IPS-20b (cell line): ENCODE measurements around the gene GDI2.

Experiments used
- H3K27ac ChIP-seq: one replicate; pipeline ENCODE4 v1.5.1; 2013; ENCODE audit warnings: low read length
- H3K27me3 ChIP-seq: 2 replicates; pipeline ENCODE4 v1.6.1; 2013; ENCODE audit warnings: mild to moderate bottlenecking, low read length, inconsistent platforms; ENCODE audit not compliant: insufficient read depth
- H3K36me3 ChIP-seq: 2 replicates; pipeline ENCODE4 v1.6.1; 2013; ENCODE audit warnings: low read depth, mild to moderate bottlenecking, inconsistent platforms, low read length, moderate library complexity; ENCODE audit not compliant: insufficient read depth
- H3K4me1 ChIP-seq: 2 replicates; pipeline ENCODE4 v1.6.1; 2013; ENCODE audit warnings: mild to moderate bottlenecking, control low read depth, inconsistent platforms, low read length, moderate library complexity; ENCODE audit not compliant: insufficient read depth
- H3K4me3 ChIP-seq: 2 replicates; pipeline ENCODE4 v1.5.1; 2013; ENCODE audit warnings: mild to moderate bottlenecking, low read length, inconsistent platforms
- H3K9ac ChIP-seq: 2 replicates; pipeline ENCODE4 v1.6.1; 2013; ENCODE audit warnings: low read depth, mild to moderate bottlenecking, inconsistent platforms, low read length, moderate library complexity
- H3K9me3 ChIP-seq: 2 replicates; pipeline ENCODE4 v1.6.1; 2013; ENCODE audit warnings: mild to moderate bottlenecking, low read depth, low read length, inconsistent platforms; ENCODE audit not compliant: insufficient read depth

GDI2 gene

DNA sequence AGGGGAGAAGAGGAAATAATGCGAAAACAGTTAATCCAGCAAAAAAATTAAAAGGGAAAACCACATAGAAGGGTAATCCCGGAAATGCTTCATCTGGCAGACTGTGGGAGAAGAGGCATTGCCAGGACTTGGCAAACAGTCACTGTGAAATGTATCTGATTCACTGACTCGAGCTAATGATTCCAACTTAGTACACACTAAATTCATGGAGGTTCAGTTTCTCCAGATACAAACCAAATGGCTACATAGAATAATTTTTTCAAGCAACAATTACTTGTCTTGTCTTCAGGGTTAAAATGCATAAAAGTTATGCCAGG is 36.4 kb downstream of the GDI2 start:
- Histone ChIP-seq H3K36me3 (peaks cover 80% of the 10 kb centered on the region), H3K4me3 (no peak overlapping the region), H3K27ac (no peak overlapping the region), H3K9me3 (no peaks in the 10 kb centered on the region), H3K27me3 (no peaks in the 10 kb centered on the region), H3K9ac (no peak overlapping the region), H3K4me1 (no peaks in the 10 kb centered on the region)

DNA sequence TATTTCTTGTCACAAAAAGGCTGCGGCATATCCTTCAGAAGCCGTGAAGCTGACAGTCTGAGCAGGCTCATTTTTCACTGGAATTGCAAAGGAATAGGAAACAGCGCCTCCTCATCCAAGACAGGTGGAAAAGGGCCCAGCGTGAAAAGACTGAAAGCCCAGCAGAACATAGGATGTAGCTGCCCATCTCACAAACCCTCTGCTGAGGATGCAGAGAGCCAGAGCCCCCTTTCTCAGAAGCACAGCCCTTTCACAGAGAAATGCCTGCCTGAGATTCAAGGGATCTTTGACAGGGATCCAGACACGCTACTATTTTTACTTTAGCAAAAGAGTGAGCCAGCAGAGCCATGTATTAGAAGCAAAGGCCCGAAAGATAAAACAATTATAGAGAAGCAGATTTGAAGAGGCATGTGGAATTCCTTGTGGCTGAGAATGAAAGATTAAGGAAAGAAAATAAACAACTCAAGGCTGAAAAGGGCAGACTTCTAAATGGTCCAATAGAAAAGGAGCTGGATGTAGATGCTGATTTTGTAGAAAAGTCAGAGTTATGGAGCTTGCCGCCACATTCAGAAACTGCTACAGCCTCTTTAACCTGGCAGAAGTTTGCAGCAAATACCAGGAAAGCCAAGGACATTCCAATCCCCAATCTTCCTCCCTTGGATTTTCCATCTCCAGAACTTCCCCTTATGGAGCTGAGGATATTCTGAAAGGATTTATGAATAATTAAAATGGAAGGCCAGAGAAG is 36.9 kb downstream of the GDI2 start:
- Histone ChIP-seq H3K36me3 (peaks cover 80% of the 10 kb centered on the region), H3K27ac (no peak overlapping the region), H3K4me1 (no peaks in the 10 kb centered on the region), H3K9ac (no peak overlapping the region), H3K4me3 (no peak overlapping the region), H3K9me3 (no peaks in the 10 kb centered on the region), H3K27me3 (no peaks in the 10 kb centered on the region)

DNA sequence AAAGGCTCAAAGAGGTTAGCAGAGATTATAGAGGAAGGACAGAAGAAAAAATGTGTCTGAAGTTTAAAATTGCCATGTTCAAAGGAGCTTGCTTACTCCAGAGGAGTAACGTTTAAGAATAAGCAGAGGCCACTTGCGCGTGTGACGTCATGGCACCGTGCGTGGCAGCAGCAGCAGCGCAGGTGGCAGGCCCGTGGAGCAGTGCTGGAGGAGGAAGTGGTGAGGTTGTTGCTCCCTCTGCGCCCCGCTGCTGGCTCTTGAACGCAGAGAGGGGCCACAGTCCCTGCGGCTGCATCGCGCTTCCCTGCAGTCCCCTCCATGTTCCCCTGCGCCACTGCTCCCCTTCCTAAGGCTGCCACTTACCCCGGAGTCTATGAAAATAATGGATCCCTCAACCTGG is 37.5 kb downstream of the GDI2 start:
- Histone ChIP-seq H3K27ac (no peak overlapping the region), H3K9me3 (no peaks in the 10 kb centered on the region), H3K4me3 (no peak overlapping the region), H3K9ac (no peak overlapping the region), H3K36me3 (peaks cover 78% of the 10 kb centered on the region), H3K27me3 (no peaks in the 10 kb centered on the region), H3K4me1 (no peaks in the 10 kb centered on the region)

DNA sequence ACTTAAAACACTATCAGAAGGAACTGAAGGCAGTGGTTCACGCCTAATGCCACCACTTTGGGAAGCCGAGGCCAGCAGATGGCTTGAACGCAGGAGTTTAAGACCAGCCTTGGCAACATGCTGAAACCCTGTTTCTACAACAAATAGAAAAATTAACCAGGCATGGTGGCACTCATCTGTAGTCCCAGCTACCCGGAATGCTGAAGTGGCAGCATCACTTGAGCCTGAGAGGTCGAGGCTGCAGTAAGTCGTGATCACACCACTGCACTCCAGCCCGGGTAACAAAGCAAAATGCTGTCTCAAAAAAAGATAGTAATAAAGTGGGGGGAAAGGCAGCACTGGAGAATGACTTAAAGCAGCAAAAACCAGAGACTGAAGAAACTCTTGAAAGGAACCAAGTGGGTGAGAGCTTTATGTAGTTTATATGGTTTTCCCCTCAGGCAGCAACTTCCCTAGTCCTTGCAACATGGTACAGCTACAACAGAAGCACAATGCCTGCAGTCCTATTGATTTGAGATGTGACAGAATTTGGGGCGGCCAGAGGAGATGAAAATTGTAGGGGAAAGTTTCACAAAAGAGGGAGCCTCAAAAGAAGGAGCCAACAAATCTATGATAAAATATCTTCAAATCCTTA is 38.1 kb downstream of the GDI2 start:
- Histone ChIP-seq H3K4me3 (no peak overlapping the region), H3K9ac (no peak overlapping the region), H3K36me3 (peaks cover 72% of the 10 kb centered on the region), H3K4me1 (no peaks in the 10 kb centered on the region), H3K27ac (no peak overlapping the region), H3K9me3 (no peaks in the 10 kb centered on the region), H3K27me3 (no peaks in the 10 kb centered on the region)

DNA sequence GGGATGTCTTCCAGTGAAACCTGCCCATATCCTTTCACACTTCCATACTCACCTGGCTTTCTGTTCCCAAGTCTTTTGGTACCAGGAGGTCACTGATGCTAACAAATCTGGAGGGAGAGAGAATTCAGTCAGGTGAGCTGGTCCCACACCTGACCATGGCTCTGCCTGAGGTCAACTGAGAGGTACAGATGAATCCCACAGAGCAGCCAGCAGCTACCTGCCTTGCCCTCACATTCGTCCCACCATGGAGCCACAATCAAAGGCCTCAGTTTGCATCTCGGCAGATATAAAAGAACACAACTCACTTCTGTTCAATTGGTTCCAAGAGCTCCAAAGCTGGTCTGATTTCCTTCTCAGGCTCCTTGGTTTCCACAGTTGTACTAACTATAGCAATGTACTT is 47.0 kb downstream of the GDI2 start:
- H3K9me3 ChIP-seq = no peaks in the 10 kb centered on the region
- H3K36me3 ChIP-seq = peaks cover 89% of the 10 kb centered on the region
- no peak overlapping the region for H3K4me3 ChIP-seq
- H3K27ac ChIP-seq = no peak overlapping the region
- no peak overlapping the region for H3K9ac ChIP-seq
- H3K4me1 ChIP-seq = no peaks in the 10 kb centered on the region
- H3K27me3 ChIP-seq = no peaks in the 10 kb centered on the region

DNA sequence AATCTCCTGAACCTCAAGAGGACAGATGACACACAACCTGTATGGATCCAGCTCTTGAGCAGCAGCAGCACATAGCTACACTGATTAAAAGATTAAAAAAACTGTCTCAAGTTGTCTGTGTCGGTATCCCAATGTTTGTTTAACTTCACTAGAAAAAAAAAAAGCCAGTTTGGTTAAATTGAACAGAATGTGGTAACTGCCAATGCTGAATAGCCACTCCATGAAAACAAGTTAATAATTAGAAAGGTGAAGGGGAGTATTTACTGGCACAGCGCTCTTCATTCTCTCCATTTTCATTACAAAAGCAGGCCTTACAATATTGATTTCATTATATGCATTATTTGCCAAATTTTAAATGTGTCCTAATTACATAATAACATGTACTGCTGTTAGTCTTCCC is 47.6 kb downstream of the GDI2 start:
- Histone ChIP-seq H3K27me3 (no peaks in the 10 kb centered on the region), H3K27ac (no peak overlapping the region), H3K4me1 (no peaks in the 10 kb centered on the region), H3K4me3 (no peak overlapping the region), H3K9me3 (no peaks in the 10 kb centered on the region), H3K9ac (no peak overlapping the region), H3K36me3 (peaks cover 92% of the 10 kb centered on the region)

DNA sequence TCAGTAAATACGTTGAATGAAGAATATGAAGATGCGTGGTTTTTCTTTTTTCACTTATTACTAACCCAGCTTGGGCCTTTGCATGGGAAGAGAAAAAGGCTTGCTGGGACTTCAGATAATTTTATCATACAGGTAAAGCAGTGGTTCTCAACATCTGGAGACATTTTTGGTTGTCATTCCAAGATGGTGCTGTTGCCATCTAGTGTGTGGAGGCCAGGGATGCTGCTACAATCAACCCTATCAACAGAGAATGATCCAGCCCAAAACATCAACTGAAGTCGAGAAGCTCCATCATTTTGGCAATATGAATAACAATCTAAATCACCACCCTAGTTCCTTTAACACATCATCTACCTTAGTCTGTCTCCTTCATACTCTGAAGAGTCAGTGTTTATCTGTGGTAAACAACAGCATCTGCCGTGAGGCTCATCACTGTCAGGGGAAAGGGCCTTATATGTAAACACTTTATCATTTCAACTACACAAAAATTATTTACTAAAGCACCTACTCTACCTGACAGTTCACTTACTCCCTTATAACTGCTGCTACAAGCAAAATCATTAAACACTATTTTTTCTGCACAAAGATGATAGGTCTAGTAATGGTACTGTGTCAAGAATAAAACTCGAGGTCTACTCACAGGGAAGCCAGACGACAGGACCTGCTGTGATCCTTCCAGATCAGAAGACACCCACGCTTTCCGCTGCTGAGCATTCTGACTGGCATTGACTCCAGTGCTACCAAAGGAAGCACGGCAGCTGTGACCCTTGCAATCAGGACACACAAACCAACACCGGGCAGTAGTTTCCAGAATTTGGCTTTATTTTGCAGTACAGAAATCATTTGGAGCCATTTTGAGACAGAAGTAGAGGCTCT is 48.6 kb downstream of the GDI2 start:
- Histone ChIP-seq H3K9me3 (no peaks in the 10 kb centered on the region), H3K4me1 (no peaks in the 10 kb centered on the region), H3K27ac (no peak overlapping the region), H3K27me3 (no peaks in the 10 kb centered on the region), H3K36me3 (peaks cover 99% of the 10 kb centered on the region), H3K4me3 (no peak overlapping the region), H3K9ac (no peak overlapping the region)

DNA sequence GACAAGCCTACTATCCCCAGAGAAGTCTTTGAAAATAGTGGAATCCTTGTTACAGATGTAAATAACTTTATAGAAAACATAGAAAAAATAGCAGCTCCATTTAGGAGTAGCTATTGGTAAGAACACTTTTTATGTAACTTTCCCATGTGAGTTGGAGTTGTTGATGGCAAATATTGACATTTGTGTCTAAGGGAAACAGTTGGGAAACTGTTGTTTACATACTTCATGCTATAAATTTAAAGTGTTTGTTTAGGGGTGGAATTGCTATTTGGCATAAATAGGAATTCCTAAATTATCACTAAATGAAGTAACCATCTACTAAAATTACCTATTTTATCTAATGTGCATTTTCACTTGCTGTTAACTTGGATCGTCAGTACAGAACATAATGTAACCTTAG is 50.7 kb downstream of the GDI2 start:
- Histone ChIP-seq H3K27me3 (no peaks in the 10 kb centered on the region), H3K36me3 (peaks cover 99% of the 10 kb centered on the region), H3K9ac (no peak overlapping the region), H3K27ac (no peak overlapping the region), H3K4me3 (no peak overlapping the region), H3K4me1 (no peaks in the 10 kb centered on the region), H3K9me3 (no peaks in the 10 kb centered on the region)

DNA sequence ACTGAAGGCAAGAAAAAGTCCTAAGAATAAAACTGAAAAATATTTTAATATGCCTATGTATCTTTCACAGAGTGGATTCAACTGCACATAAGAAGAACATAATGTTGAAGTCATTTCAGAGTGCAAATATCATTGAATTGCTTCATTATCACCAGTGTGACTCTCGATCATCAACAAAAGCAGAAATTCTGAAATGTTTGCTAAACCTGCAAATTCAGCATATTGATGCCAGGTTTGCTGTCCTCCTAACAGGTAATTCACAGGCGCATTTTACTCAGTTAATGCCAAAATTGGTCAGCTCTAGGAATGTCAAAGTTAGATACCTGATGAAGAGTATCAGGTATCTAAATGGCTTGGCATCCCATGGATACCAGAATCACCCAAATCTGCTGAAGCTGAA is 52.0 kb downstream of the GDI2 start:
- H3K9me3 ChIP-seq = no peaks in the 10 kb centered on the region
- H3K27me3 ChIP-seq = no peaks in the 10 kb centered on the region
- H3K4me1 ChIP-seq = no peaks in the 10 kb centered on the region
- no peak overlapping the region for H3K9ac ChIP-seq
- peaks cover 97% of the 10 kb centered on the region for H3K36me3 ChIP-seq
- no peak overlapping the region for H3K4me3 ChIP-seq
- H3K27ac ChIP-seq = no peak overlapping the region

DNA sequence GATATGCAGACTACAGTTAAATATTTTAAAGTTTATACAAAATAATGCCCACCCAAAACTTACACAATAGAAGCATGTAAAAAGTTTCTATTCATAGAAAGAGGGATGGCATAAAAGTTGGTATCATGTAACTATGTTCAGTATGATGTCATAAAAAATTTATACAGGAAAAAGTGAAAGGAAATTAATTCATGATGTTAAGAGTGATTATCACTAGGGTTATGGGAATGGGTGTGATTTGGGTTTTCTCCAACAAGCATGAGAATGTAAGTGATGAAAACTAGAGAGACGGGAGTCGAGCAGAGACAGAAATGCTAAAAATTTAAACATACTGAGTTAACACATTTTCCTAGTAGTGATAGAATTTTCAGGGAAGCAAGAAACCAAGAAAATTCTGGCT is 52.7 kb downstream of the GDI2 start:
- no peak overlapping the region for H3K4me3 ChIP-seq
- H3K9me3 ChIP-seq = no peaks in the 10 kb centered on the region
- H3K27me3 ChIP-seq = no peaks in the 10 kb centered on the region
- no peaks in the 10 kb centered on the region for H3K4me1 ChIP-seq
- H3K9ac ChIP-seq = no peak overlapping the region
- H3K36me3 ChIP-seq = peaks cover 90% of the 10 kb centered on the region
- no peak overlapping the region for H3K27ac ChIP-seq

DNA sequence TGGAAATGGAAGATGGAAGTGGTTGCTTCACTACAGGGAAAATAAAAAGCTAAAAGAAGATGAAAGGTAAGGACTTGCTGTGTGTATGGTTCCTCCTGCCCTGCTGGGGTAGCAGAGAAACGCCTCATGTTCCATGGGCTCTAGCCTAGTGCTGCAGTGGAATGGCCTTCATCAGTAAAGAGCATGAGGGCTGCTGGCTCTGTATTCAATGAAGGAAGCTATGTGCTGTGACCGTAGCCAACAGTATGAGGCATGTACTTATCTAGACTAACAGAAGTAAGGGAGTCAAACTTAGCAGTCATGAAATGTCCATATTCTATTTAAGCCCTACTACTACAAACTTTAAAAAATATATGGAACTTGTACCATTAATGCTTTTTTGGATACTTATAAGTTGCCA is 54.3 kb downstream of the GDI2 start:
- H3K36me3 ChIP-seq = peaks cover 74% of the 10 kb centered on the region
- H3K27me3 ChIP-seq = no peaks in the 10 kb centered on the region
- no peak overlapping the region for H3K4me3 ChIP-seq
- no peaks in the 10 kb centered on the region for H3K9me3 ChIP-seq
- no peak overlapping the region for H3K9ac ChIP-seq
- no peak overlapping the region for H3K27ac ChIP-seq
- H3K4me1 ChIP-seq = no peaks in the 10 kb centered on the region
